Kidney (tissue), 14 donors: Measurements from ENCODE around the gene LSAMP. TPM values are rescaled to one million over a fixed set of nuclear protein-coding genes. Genes with fewer than 3 reads are reported as not detected.

Experiments
- DNase-seq, 5 donors: peaks; one replicate each; pipeline ENCODE4 v3.0.0-alpha.2; 2013 to 2020
- FAIRE-seq: peaks from 2 replicates; lab custom pipeline; 2012; peaks lifted over from hg19 to GRCh38; lab: Jason Lieb, UNC
- H3K27ac ChIP-seq, 2 donors: one replicate each; pipeline ENCODE4 v1.7.0; 2013; ENCODE audit warnings: low read depth in 2 of 2, low read length in 2 of 2, inconsistent platforms in 1 of 2
- H3K27me3 ChIP-seq: one replicate; pipeline ENCODE4 v1.7.1; 2013; ENCODE audit warnings: low read length, inconsistent platforms; ENCODE audit not compliant: control insufficient read depth, insufficient read depth
- H3K36me3 ChIP-seq, 3 donors: one replicate each; pipeline versions ENCODE4 v1.7.0 to v1.7.1; 2013; ENCODE audit warnings: low read length in 3 of 3, control low read depth in 1 of 3, inconsistent platforms in 1 of 3; ENCODE audit not compliant: insufficient read depth in 3 of 3, control insufficient read depth in 2 of 3
- H3K4me1 ChIP-seq, 3 donors: one replicate each; pipeline versions ENCODE4 v1.7.0 to v1.7.1; 2013; ENCODE audit warnings: low read length in 3 of 3, inconsistent platforms in 1 of 3, low read depth in 1 of 3; ENCODE audit not compliant: control insufficient read depth in 2 of 3, insufficient read depth in 2 of 3
- H3K4me3 ChIP-seq, 3 donors: one replicate each; pipeline versions ENCODE4 v1.7.0 to v1.8.1; 2013; ENCODE audit warnings: low read length in 3 of 3, control low read depth in 1 of 3, inconsistent platforms in 1 of 3
- H3K9ac ChIP-seq, 3 donors: one replicate each; pipeline versions ENCODE4 v1.7.0 to v1.7.1; 2013; ENCODE audit warnings: low read length in 3 of 3, control low read depth in 1 of 3, inconsistent platforms in 1 of 3
- H3K9me3 ChIP-seq, 3 donors: one replicate each; pipeline versions ENCODE4 v1.7.0 to v1.7.1; 2013; ENCODE audit warnings: low read length in 3 of 3, control low read depth in 1 of 3, inconsistent platforms in 1 of 3; ENCODE audit not compliant: control insufficient read depth in 2 of 3, insufficient read depth in 1 of 3
- intact Hi-C: fragments of 100-400 bp; cut with DNase I; formaldehyde crosslinking; loops from one replicate; pipeline ENCODE4 v1.11.1; 2022
- polyA plus RNA-seq: library from polyadenylated mRNA; stranded (reverse); fragments of 350-450 nt; fragmentation: Illumina TruSeq; extraction: RNeasy Lipid Tissue Mini Kit (QIAGEN cat#74804); gene quantifications from one replicate; pipeline ENCODE4 v1.2.3, GENCODE V29; 2014; ENCODE audit warnings: low read depth, low replicate concordance; ENCODE audit not compliant: insufficient read depth
- total RNA-seq: library from RNA; stranded (reverse); fragmentation: NEBNext Ultra II Directional; extraction: Animal tissue kit (Norgen Biotek cat#: 25700); gene quantifications from one replicate; pipeline ENCODE4 v1.2.1, GENCODE V29; 2021
- TF ChIP-seq, protein P1 (sequence below): IDR thresholded peaks from 3 replicates; pipeline ENCODE4 v1.5.1; 2012; ENCODE audit warnings: mild to moderate bottlenecking, moderate library complexity, borderline replicate concordance; ENCODE audit not compliant: insufficient read depth; ENCODE audit errors: extremely low read depth
- donor health status: control.
- donor health status: control.
- donor health status: control.
- donor health status: control.
- donor health status: control.
- donor health status: DM: yes; HTN: yes; CAD: no.
- donor health status: Normal renal cell carcinoma (clear cell type).

Gene LSAMP
- total and polyA plus RNA-seq, 2 donors from 2014 or later: 1.4 to 3.5 TPM

DNA sequence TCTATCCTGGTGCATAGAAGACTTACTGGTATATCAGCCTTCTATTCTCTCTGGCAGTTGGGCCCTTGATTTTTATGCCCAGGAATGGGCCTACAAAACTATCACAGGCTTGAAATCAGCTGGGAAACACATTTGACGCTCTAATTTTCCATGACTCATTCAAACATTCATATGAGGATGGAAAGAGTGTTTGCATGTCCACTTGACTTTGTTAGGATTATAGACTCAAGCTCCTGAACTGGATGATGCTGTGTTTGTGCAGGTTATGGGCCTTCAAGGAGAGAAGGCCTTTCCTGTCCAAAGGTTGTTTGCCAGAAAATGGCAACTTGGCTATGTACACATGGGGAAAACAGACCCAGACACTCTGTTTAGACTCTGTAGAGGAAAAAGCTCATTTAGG is 602.1 kb downstream of the LSAMP start:
- no peak for FAIRE-seq
- no peak overlapping the region for H3K9ac ChIP-seq
- no peaks in the 10 kb centered on the region for H3K27me3 ChIP-seq
- no peak for DNase-seq
- no peaks in the 10 kb centered on the region for H3K36me3 ChIP-seq
- no peak overlapping the region for H3K4me3 ChIP-seq
- intact Hi-C loops: no loop called here
- no peaks in the 10 kb centered on the region for H3K9me3 ChIP-seq
- TF ChIP-seq, protein P1, sequence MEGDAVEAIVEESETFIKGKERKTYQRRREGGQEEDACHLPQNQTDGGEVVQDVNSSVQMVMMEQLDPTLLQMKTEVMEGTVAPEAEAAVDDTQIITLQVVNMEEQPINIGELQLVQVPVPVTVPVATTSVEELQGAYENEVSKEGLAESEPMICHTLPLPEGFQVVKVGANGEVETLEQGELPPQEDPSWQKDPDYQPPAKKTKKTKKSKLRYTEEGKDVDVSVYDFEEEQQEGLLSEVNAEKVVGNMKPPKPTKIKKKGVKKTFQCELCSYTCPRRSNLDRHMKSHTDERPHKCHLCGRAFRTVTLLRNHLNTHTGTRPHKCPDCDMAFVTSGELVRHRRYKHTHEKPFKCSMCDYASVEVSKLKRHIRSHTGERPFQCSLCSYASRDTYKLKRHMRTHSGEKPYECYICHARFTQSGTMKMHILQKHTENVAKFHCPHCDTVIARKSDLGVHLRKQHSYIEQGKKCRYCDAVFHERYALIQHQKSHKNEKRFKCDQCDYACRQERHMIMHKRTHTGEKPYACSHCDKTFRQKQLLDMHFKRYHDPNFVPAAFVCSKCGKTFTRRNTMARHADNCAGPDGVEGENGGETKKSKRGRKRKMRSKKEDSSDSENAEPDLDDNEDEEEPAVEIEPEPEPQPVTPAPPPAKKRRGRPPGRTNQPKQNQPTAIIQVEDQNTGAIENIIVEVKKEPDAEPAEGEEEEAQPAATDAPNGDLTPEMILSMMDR: no peak
- no peak overlapping the region for H3K27ac ChIP-seq
- no peaks in the 10 kb centered on the region for H3K4me1 ChIP-seq

DNA sequence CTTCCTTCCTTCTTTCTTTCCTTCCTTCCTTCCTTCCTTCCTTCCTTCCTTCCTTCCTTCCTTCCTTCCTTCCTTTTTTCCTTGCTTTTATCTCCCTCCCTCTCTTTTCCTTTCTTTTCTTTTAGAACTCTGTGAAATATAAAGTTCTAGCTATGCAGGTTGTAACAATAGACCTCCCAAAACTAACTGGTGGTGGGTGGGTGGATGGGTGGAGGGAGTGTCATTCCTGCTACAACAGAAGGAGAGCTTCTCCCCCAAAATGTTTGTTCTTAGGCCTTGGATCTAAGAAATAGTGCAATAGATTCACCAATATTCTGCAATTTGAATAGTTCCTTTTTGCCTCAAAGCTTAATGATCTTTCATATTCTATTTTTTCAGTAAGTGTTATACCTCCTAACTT is 606.0 kb downstream of the LSAMP start:
- no peaks in the 10 kb centered on the region for H3K36me3 ChIP-seq
- no peak for DNase-seq
- intact Hi-C loops: no loop called here
- H3K4me1 ChIP-seq: no peaks in the 10 kb centered on the region
- H3K9ac ChIP-seq: no peak overlapping the region
- no peaks in the 10 kb centered on the region for H3K27me3 ChIP-seq
- TF ChIP-seq, protein P1: no peak
- FAIRE-seq: no peak
- H3K27ac ChIP-seq: no peak overlapping the region
- no peaks in the 10 kb centered on the region for H3K9me3 ChIP-seq
- no peak overlapping the region for H3K4me3 ChIP-seq

DNA sequence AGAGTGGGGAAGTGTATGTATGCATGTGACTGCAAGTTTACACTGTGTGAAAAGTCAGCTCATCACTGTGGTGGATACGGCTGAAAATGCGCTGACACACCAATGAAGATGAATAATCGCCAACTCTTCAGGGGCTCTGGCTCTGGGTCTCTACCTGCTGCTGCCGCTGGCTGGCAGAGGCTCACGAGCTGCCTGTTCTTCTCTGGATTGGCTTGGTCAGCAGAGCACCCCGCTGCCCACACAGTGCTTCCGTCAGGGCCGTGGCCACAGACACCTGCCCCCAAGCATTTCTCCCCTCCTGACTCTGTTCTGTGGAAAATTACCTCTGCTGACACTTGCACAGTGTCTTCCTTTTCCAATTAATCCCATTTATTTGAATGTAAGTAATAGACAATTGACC is 606.5 kb downstream of the LSAMP start:
- H3K9me3 ChIP-seq: no peaks in the 10 kb centered on the region
- DNase-seq (no peak), FAIRE-seq (no peak)
- no peaks in the 10 kb centered on the region for H3K36me3 ChIP-seq
- no peaks in the 10 kb centered on the region for H3K27me3 ChIP-seq
- TF ChIP-seq, protein P1: no peak
- no peak overlapping the region for H3K9ac ChIP-seq
- no peaks in the 10 kb centered on the region for H3K4me1 ChIP-seq
- no peak overlapping the region for H3K4me3 ChIP-seq
- intact Hi-C loops: no loop called here
- H3K27ac ChIP-seq: no peak overlapping the region

DNA sequence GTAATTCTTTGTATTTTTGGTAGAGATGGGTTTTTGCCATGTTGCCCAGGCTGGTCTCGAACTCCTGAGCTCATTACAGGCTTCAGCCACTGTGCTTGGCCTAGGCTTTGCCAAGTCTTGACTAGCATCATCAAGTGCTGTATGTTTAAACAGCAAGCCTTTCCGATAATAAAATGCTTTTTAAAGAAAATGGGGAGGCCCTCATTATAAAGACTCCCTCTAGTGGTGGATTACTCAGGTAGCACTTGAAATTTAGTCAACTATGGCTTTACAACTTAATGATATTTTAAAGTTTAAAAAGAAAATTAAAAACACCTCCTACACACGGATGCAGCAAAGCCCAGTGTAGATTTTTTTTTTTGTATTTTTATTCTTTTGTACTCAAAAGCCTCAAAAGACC is 608.3 kb downstream of the LSAMP start:
- Histone ChIP-seq H3K27ac (no peak overlapping the region), H3K4me3 (no peak overlapping the region), H3K9ac (no peak overlapping the region), H3K27me3 (no peaks in the 10 kb centered on the region), H3K9me3 (no peaks in the 10 kb centered on the region), H3K4me1 (no peaks in the 10 kb centered on the region), H3K36me3 (no peaks in the 10 kb centered on the region)
- no peak for DNase-seq
- no peak for FAIRE-seq
- intact Hi-C loops: no loop called here
- TF ChIP-seq, protein P1: peak; percentile 35
